HG03108 (cell line): ENCODE data around the gene AMMECR1L.

Source experiments
- ATAC-seq: cut with Tn5 transposase; IDR thresholded peaks from one replicate; pipeline ENCODE4 v1.9.1; 2021; ENCODE audit warnings: moderate library complexity; ENCODE audit not compliant: unreplicated experiment

AMMECR1L gene

DNA sequence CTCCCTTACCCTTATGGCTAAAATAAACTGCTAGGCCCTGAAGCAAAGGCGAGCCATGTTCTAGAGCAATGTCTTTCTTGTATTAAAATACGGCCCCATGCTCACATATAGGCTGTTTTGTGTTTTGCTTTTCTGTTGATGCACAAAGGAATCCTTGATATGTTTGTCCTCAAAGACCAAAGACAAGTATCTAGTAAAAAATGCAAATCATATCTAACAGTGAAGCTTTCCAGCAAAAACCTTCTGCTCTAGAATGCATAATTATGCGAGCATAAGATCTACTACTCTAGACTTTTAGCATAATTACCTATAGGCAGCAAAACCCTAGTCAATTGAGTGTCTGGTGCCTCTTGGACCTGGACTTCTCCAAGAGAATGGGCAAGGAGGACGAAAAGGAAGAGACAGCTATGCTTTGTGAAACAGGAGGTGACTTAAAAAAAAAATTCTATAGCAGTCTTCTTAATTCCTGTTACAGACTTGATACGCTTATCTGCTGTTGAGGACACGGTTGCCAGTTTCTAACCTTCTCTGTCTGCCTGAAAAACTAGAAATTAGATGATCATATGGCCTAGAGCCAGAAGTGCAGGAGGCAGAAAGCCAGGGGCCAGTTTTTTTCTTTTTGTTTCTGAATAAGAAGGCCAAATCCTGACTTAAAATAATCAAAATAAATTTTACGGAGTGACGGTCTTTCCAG is 1.5 kb upstream of the AMMECR1L start:
- no peak for ATAC-seq

DNA sequence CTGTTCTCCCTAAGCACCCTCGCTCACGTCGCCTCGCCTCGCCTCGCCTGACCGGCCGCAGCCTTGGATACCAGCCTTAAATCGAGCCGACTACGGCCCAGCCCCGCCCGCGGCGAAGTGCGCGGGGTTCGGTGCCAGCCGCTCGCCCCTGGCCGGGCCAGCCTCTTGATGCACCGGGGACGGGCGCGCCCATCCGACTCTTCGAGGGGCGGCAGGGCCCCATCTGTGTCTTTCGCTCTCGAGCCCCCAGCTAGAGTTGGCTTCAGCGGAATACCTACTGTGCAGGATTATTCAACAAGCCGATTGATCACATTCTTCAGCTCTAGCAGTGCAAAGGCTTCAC is 808 bp upstream of the AMMECR1L start:
- ATAC-seq, result peak; percentile 21

GRCh38 chr2:127884861-127885740 is 655 bp downstream of the AMMECR1L start:
- ATAC-seq, result peak; percentile 20

GRCh38 chr2:127884436-127884835 is 1.3 kb downstream of the AMMECR1L start:
- ATAC-seq, result no peak

- ATAC-seq, result no peak
Observed at GRCh38 chr2:127879899-127880298, 5.9 kb downstream of the AMMECR1L start.

GRCh38 chr2:127877626-127878025 is 8.1 kb downstream of the AMMECR1L start:
- ATAC-seq, result no peak

GRCh38 chr2:127877136-127877535 is 8.6 kb downstream of the AMMECR1L start:
- ATAC-seq, result no peak

DNA sequence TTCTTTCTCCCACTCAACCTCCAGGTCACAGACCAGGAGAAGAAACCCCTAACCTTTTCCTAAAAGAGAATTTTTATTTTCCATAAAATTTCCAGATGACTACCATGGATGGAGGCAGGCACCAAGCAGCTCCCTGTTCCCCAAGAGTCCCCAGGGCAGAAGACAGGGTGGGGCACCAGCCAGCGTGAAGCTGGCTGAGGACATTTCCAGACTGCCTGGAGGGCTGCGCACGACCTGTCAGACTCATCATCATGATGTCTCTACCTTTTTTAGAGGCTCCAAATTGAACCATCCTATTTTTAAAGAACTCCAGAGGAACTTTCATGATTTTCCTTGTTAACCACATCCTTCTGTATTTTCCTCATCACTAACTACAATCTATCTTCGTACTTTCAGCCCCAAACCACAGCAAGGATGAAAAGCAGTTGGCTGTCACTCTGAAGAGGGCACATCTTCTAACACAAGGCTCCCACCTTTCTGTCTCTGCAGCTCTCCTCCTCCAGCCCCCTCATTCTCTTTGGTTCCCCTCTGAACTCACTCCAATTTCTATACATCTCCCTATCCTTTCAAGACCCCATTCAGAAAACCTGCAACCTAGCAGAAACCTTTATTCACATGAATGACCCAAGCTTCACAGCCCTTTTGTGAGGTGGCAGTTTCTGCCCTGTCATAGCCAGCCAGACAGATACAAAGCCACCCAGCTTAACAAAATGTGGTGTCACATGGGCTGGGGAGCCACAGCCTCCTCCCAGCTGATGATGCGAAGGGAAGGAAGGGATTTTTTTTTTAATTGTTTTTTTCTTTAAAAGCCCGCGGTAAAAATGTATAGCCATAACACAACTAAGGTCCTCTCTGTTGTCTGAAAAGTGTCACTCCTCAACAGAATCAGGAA is 11.1 kb downstream of the AMMECR1L start:
- no peak for ATAC-seq

- ATAC-seq, result no peak
Observed at GRCh38 chr2:127873707-127874303, 12.0 kb downstream of the AMMECR1L start.

- no peak for ATAC-seq
Observed at GRCh38 chr2:127872354-127872753, 13.4 kb downstream of the AMMECR1L start.

DNA sequence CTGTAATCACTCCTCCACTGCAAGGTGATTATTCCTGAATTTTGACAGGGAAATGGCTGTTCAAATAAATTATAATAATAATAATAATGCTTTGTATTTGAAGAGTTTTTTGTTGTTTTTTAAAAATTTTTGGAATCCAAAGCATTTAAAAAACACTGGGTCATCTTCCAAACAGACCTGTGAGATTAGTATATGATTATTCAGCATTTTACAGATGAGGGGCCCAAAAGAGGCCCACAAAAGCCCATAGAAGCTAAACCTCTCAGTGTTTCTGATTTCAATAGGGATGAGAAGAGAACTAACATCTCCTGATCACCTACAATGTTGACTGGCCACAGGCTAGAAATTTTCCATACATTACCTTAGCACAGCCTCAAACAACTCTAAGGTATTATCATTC is 19.8 kb downstream of the AMMECR1L start:
- ATAC-seq, result no peak

GRCh38 chr2:127864877-127865276 is 20.9 kb downstream of the AMMECR1L start:
- no peak for ATAC-seq

- ATAC-seq, result no peak
Observed at GRCh38 chr2:127862228-127862627, 23.5 kb downstream of the AMMECR1L start.

DNA sequence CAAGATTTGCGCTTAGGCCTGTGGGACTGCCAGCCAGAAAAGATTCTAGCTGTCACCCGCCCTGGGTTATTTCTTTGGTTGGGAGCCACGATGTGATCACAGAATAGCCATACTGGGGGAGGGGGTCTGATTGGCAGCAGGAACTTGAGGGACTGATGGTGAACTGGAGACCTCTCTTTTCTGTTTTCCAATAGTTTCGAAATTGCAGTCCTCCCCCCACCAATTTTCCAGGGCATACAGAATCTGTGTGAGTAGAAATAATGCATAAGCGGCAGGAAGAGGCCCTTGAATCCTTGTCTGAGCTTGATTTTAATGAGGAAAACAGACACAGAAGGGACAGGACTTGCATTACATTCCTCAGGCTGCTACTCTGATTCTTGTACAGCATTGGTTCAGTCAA is 25.6 kb downstream of the AMMECR1L start:
- ATAC-seq, result no peak

GRCh38 chr2:127859712-127860085 is 26.1 kb downstream of the AMMECR1L start:
- no peak for ATAC-seq

DNA sequence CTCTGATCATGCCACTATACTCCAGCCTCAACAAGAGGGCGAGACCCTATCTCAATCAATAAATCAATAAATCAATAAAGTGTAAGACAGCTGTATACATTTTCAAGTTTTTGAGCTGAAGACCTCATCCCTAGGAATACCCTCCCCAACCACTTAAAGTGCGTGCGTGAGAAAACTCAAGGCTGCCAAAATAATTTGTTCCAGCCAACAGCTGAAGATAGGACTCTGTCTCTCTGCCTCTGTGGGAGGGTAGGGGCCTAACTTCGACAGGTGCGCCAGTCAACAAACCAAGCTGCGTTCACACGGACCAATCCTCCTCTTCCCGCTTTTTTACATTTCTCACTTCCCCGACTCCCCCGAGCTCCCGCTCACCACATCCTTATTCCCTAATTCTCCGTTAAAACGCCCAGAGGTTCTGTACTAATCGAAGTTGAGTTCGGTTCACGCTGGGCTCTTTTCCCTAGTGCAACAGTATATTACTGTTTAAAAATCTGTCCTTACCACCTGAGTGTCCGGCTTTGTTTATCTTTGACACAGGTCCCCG is 28.4 kb downstream of the AMMECR1L start:
- no peak for ATAC-seq

DNA sequence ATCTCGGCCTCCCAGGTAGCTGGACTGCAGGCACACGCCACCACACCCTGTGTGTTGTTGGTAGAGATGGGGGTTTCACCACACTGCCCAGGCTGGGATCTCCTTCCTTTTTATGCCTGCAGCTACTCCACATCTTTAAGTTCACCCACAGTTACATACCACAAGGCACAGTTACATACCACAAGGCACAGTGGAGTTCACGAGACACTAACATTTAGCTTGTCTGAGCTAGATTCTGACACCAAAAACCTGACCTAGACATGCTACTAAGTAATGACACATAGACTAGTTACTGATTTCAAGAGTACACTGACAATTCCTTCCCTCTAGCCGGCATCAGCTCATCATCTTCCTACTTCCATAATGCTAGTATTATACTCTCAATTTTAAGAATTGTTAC is 32.1 kb downstream of the AMMECR1L start:
- no peak for ATAC-seq

- ATAC-seq, result no peak
Observed at GRCh38 chr2:127852388-127852787, 33.4 kb downstream of the AMMECR1L start.

DNA sequence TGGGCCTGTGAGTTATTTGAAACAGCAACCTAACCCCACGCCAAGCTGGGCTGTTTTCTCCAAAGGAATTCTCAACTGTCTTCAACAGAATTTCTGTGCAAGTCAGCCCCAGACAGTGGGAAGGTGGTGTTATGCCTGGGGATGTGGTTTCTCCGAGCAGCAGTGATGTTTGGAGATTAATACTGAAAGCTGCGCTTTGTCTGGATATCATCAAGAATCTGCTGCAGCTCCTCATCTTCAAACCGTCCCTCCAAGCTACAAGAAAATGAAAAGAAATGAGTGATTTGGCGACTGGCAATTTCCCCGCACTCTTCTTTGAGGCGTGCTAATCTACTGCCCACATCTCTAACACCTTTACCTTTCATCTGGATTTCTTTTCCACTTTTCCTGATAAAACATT is 37.8 kb downstream of the AMMECR1L start:
- ATAC-seq, result no peak

GRCh38 chr2:127844973-127845372 is 40.8 kb downstream of the AMMECR1L start:
- no peak for ATAC-seq

- no peak for ATAC-seq
Observed at GRCh38 chr2:127843677-127844076, 42.1 kb downstream of the AMMECR1L start.
